Activated CD4-positive, alpha-beta T cell treated with anti-CD3 and anti-CD28 coated beads, Interleukin-2, amount 50 U/mL, for 16 hours (primary cell): ENCODE measurements around the gene SLC29A1.
"Not testable (repeated sequence)": the region's sequence is repeated elsewhere in the genome, so short reads cannot be mapped to it uniquely, and the experiment has no call there.

Source experiments
- DNase-seq: peaks from one replicate; pipeline ENCODE4 v3.0.0-alpha.2; 2020

SLC29A1 gene

GRCh38 chr6:44224029-44224964 lies 902 bp downstream of the SLC29A1 start:
- DNase-seq: peak; percentile 32

- no peak for DNase-seq
Observed at GRCh38 chr6:44224965-44225305, 1.5 kb downstream of the SLC29A1 start.

GRCh38 chr6:44225579-44226325 lies 2.4 kb downstream of the SLC29A1 start:
- DNase-seq: no peak

- no peak for DNase-seq
Observed at GRCh38 chr6:44226368-44227147, 3.2 kb downstream of the SLC29A1 start.

- DNase-seq: no peak
Observed at GRCh38 chr6:44227148-44227793, 3.9 kb downstream of the SLC29A1 start.

GRCh38 chr6:44228031-44228430 lies 4.6 kb downstream of the SLC29A1 start:
- DNase-seq: no peak

- no peak for DNase-seq
Observed at GRCh38 chr6:44228433-44228832, 5.0 kb downstream of the SLC29A1 start.

- DNase-seq: no peak
Observed at GRCh38 chr6:44228836-44229235, 5.4 kb downstream of the SLC29A1 start.

GRCh38 chr6:44229376-44230033 lies 6.1 kb downstream of the SLC29A1 start:
- DNase-seq: no peak

GRCh38 chr6:44230034-44230675 lies 6.8 kb downstream of the SLC29A1 start:
- DNase-seq: no peak

- DNase-seq: not testable (repeated sequence)
Observed at GRCh38 chr6:44231426-44231825, 8.0 kb downstream of the SLC29A1 start.

GRCh38 chr6:44232676-44233566 lies 9.5 kb downstream of the SLC29A1 start:
- DNase-seq: no peak

- no peak for DNase-seq
Observed at GRCh38 chr6:44233567-44234100, 10.2 kb downstream of the SLC29A1 start.

GRCh38 chr6:44234101-44235025 lies 11.0 kb downstream of the SLC29A1 start:
- DNase-seq: no peak

- no peak for DNase-seq
Observed at GRCh38 chr6:44235269-44235668, 11.9 kb downstream of the SLC29A1 start.

- no peak for DNase-seq
Observed at GRCh38 chr6:44235891-44236516, 12.6 kb downstream of the SLC29A1 start.

- peak; percentile 86 for DNase-seq
Observed at GRCh38 chr6:44237021-44237812, 13.8 kb downstream of the SLC29A1 start.
